ENCODE data around the gene MNAT1.

The MNAT1 gene

DNA sequence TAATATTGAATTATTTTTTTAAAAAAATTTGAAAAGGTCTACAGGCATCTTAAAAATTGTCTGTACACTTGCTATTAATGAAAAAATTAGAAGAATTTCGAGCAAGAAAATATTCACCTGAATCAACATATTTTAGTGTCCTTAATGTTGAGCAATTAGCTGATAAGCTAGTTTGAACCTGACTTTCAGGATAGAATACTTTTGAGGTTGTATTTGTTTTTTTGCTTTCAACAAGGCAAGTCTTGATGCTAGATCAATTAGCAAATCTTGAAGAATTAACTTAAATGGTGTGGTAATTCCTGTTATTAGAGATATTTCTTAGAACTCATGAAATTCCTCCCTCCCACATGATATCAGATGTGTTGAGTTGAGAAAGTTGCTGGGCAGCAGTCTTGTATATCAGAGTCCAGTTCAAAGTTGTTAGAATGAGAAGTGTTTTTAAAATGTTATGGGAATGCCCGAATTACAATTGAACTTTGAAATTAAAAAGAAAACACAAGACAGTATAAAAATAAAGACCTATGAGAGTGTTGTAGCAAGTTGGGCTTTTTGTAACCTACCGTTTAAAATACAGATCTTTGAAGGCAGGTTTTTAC is 127.1 kb downstream of the MNAT1 start:
- in situ Hi-C loops (cut with MboI; ENCODE audit: low pct_unique_long_range_greater_than_20kb, low sequenced_read_pairs, unreplicated experiment): no loop called here
- DNase-seq (ENCODE audit: low spot score): no peak
- TF ChIP-seq, protein P1, sequence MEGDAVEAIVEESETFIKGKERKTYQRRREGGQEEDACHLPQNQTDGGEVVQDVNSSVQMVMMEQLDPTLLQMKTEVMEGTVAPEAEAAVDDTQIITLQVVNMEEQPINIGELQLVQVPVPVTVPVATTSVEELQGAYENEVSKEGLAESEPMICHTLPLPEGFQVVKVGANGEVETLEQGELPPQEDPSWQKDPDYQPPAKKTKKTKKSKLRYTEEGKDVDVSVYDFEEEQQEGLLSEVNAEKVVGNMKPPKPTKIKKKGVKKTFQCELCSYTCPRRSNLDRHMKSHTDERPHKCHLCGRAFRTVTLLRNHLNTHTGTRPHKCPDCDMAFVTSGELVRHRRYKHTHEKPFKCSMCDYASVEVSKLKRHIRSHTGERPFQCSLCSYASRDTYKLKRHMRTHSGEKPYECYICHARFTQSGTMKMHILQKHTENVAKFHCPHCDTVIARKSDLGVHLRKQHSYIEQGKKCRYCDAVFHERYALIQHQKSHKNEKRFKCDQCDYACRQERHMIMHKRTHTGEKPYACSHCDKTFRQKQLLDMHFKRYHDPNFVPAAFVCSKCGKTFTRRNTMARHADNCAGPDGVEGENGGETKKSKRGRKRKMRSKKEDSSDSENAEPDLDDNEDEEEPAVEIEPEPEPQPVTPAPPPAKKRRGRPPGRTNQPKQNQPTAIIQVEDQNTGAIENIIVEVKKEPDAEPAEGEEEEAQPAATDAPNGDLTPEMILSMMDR (IDR thresholded peaks at IDR 0.05; ENCODE audit: extremely low read depth, insufficient read depth, missing control alignments): no peak

DNA sequence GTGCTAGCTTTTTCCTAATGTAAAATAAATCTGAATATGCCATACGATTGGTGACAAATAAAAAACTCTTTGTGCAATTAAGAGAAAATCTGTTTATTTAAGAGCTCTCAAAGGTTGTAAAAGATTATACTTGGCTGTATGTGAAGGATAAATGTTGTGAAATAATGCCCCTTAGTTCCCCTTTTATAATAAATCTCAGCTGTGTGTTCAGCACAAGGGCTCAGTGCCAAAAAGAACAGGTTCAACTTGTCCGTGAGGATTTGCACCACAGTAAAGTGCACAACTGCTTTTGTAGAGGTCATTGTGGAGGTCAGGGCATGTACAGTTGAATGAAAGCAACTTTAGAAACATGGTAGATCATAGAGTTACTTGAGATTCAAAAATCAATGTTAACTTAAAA is 127.7 kb downstream of the MNAT1 start:
- TF ChIP-seq, protein P1 (IDR thresholded peaks at IDR 0.05; ENCODE audit: extremely low read depth, insufficient read depth, missing control alignments): no peak
- no peak for DNase-seq (ENCODE audit: low spot score)
- in situ Hi-C loops (cut with MboI; ENCODE audit: low pct_unique_long_range_greater_than_20kb, low sequenced_read_pairs, unreplicated experiment): no loop called here

DNA sequence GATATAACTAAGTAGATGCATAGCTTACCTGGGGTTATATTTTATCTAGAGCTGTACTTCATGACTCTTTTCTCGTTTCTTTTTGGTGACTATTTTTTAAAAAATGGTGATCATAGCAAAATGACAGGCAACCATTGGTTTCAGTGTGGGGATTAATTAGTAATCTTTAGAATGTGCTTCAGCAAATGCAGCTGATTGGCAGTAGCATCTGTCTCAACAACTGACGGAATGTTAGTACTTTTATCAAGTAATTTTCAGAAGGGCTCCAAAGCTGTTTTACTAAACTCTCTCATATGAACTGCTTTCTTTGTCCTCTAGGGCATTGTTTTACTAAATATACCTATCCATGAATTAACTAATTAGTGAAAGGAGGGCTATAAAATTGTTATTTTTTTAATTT is 128.7 kb downstream of the MNAT1 start:
- TF ChIP-seq, protein P1 (IDR thresholded peaks at IDR 0.05; ENCODE audit: extremely low read depth, insufficient read depth, missing control alignments): no peak
- no peak for DNase-seq (ENCODE audit: low spot score)
- in situ Hi-C loops (cut with MboI; ENCODE audit: low pct_unique_long_range_greater_than_20kb, low sequenced_read_pairs, unreplicated experiment): no loop called here

DNA sequence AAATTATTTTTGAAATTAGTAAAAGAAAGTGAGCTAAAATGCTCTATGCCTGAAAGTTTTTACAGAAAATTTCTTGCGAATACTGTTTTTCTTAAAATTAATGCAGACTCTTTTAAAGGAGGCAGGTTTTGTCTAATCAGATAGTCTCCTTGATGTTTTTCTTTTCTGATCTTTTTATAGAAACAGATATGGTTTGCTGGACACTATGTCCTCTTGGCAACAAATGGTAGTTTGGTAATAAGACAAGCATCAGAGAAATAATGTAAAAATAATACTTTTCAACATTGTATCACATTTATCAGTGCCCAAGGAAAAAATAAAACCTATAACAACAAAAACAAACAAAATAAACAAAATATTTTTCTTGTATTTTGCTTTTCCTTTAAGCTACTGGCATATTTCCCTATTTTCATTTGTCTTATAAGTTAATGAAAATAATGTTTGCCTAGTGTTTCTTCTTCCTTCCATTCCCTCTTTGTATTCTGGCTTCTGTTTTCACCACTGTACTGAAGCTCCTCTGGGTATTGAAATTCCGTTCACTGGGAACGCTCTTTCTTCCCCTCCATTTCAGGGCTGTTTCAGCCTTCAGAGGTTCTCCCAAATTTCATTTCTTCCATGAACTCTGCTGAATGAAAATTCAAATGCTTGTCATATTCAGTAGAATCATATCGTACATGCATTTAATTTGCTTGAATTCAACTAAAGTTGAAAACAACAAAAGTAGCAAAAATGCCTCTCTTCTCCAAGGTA is 131.0 kb downstream of the MNAT1 start:
- in situ Hi-C loops (cut with MboI; ENCODE audit: low pct_unique_long_range_greater_than_20kb, low sequenced_read_pairs, unreplicated experiment): no loop called here
- TF ChIP-seq, protein P1 (IDR thresholded peaks at IDR 0.05; ENCODE audit: extremely low read depth, insufficient read depth, missing control alignments): no peak
- DNase-seq (ENCODE audit: low spot score): no peak

DNA sequence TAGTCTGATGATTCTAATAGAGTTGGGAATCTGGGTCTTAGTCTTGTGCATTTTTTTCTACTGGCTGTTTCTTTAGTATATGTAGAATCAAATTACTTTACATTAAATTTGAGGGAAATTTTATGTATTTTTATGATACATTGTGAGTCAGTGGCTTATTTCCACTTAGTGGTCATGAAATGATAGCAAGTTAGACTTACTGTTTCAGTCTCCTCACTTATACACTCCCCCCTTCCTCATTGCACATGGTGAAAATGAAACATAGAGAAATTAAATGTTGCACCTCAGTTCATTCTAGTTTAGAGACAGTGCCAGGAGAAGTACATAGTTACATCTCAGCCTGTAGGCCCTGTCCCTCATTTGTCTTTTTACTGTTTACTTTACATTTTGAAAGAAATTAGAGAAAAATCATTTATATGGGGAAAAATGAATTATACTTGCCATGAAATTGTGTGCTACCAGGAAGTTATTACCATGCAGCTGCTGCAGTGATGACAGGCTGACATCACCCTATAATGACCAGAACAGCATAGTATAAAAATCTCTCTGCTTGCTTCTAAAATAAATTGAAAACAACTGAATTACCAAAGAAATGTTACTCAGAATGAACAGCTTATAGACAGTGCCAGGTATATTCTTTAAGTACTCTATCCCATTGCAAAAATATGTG is 133.1 kb downstream of the MNAT1 start:
- DNase-seq (ENCODE audit: low spot score): no peak
- in situ Hi-C loops (cut with MboI; ENCODE audit: low pct_unique_long_range_greater_than_20kb, low sequenced_read_pairs, unreplicated experiment): no loop called here
- TF ChIP-seq, protein P1 (IDR thresholded peaks at IDR 0.05; ENCODE audit: extremely low read depth, insufficient read depth, missing control alignments): no peak

DNA sequence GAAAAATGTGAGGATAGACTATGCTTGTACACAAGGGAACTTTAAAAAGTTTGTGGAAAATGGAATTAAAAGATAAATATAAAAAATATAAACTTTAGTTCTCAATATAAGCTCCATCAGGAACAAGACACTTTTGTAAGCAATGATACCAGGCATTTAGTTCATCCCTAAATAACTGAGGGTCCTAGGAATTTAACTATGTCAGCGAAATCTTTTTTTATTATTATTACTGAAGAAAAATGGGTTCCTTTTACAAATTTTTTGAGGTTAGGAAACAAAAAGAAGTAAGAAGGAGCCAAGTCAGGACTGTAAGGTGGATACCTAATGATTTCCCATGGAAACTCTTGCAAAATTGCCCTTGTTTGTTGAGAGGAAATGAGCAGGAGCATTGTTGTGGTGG is 143.6 kb downstream of the MNAT1 start:
- TF ChIP-seq, protein P1 (IDR thresholded peaks at IDR 0.05; ENCODE audit: extremely low read depth, insufficient read depth, missing control alignments): no peak
- DNase-seq (ENCODE audit: low spot score): no peak
- in situ Hi-C loops (cut with MboI; ENCODE audit: low pct_unique_long_range_greater_than_20kb, low sequenced_read_pairs, unreplicated experiment): no loop called here
